Sigmoid colon (tissue), 4 donors: ENCODE measurements around the gene KCNJ6.

Source experiments
- CTCF ChIP-seq, 4 experiments: fragments of 450-650 bp in 3 of 4; fragments of 200-600 bp in 1 of 4; IDR thresholded peaks; one replicate each; pipeline ENCODE4 v1.5.1; 2016 to 2019; ENCODE audit warnings: antibody characterized with exemption in 4 of 4, mild to moderate bottlenecking in 3 of 4, moderate library complexity in 2 of 4
- EP300 ChIP-seq, 4 donors: sonication (generic); formaldehyde crosslinking; IDR thresholded peaks; one replicate each; pipeline ENCODE4 v1.6.1; 2017; ENCODE audit warnings: antibody characterized with exemption in 4 of 4
- POLR2AphosphoS5 ChIP-seq, 4 donors: sonication (generic); formaldehyde crosslinking; IDR thresholded peaks; one replicate each; pipeline ENCODE4 v1.6.1; 2017; ENCODE audit warnings: antibody characterized with exemption in 4 of 4

DNA sequence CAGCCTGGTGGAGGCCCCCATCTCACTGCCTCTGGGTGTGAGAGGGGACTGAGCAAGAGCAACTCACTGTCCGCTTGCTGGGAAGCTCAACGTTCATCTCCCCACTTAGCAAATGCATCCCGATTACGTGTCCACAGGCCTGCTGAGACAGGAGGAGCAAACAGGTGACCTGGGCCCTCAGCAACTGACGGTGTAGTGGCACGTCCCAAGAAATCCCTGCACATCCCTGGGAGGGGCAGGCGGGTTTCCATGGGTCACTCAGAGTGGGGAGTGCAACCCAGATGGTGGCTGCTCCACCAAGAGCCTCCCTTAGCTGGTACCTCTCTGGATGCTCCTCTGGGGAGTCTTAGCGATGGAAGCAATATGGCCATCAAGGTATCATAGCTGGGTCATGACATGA is 320.3 kb downstream of the KCNJ6 start:
- no peak for TF ChIP-seq CTCF (IDR thresholded peaks at IDR 0.05)
- TF ChIP-seq POLR2AphosphoS5 (IDR thresholded peaks at IDR 0.05) = no peak
- TF ChIP-seq EP300 (IDR thresholded peaks at IDR 0.05) = no peak
